Measurements from ENCODE around the gene UBE3D.

- TF ChIP-seq CTCF (IDR thresholded peaks at IDR 0.05; ENCODE audit: low read depth, low read length, poor library complexity, severe bottlenecking) (no peak), EZH2phosphoT487 (IDR thresholded peaks at IDR 0.05; ENCODE audit: borderline replicate concordance, low read length) (no peak)
Measured at GRCh38 chr6:82908661-82909060, 157.0 kb downstream of the UBE3D start.
